ENCODE measurements around the gene CDC42BPA.
A peak's percentile ranks its signal among the peaks of the same experiment; 100 is the strongest.

Gene CDC42BPA

GRCh38 chr1:226948051-226948450 lies 370.2 kb downstream of the CDC42BPA start:
- no peak for DNase-seq (ENCODE audit: low spot score)
- no peak for TF ChIP-seq CTCF (conservative IDR thresholded peaks at IDR 0.05; ENCODE audit: low read depth)
- H3K27ac ChIP-seq: no peak overlapping the region
- ChIA-PET POLR2A (ENCODE audit: low non-redundant PET) (no interaction called here), CTCF (interaction anchor here (0.5 to 0.6 kb wide), 2 partner anchors 205 to 487 kb away, joined by 3 to 8 read pairs; no protein-coding TSS in a partner anchor)

GRCh38 chr1:226946841-226947240 lies 371.5 kb downstream of the CDC42BPA start:
- DNase-seq (ENCODE audit: low spot score): no peak
- ChIA-PET CTCF (no interaction called here), POLR2A (ENCODE audit: low non-redundant PET) (interaction anchor here (0.9 kb wide), 1 partner anchor 16 kb away, joined by 5 read pairs; no protein-coding TSS in a partner anchor)
- no peak overlapping the region for H3K27ac ChIP-seq
- no peak for TF ChIP-seq CTCF (conservative IDR thresholded peaks at IDR 0.05; ENCODE audit: low read depth)

- DNase-seq (ENCODE audit: low spot score): no peak
- CTCF ChIA-PET: no interaction called here
Observed at GRCh38 chr1:226946285-226946684, 372.0 kb downstream of the CDC42BPA start.

GRCh38 chr1:226945858-226946245 lies 372.4 kb downstream of the CDC42BPA start:
- no peak overlapping the region for H3K27ac ChIP-seq
- POLR2A ChIA-PET (ENCODE audit: low non-redundant PET): no interaction called here
- no peak for TF ChIP-seq CTCF (conservative IDR thresholded peaks at IDR 0.05; ENCODE audit: low read depth)
- DNase-seq (ENCODE audit: low spot score): no peak
- CTCF ChIA-PET: interaction anchor here (0.7 kb wide), 1 partner anchor 601 kb away, joined by 4 read pairs; no protein-coding TSS in a partner anchor

More at GRCh38 chr1:226946285-226946684, 372.0 kb downstream of the CDC42BPA start:
- POLR2A ChIA-PET (ENCODE audit: low non-redundant PET): interaction anchor here (0.9 kb wide), 1 partner anchor 15 kb away, joined by 5 read pairs; no protein-coding TSS in a partner anchor
- TF ChIP-seq CTCF (conservative IDR thresholded peaks at IDR 0.05; ENCODE audit: low read depth): no peak
- no peak overlapping the region for H3K27ac ChIP-seq

GRCh38 chr1:226945106-226945857 lies 373.0 kb downstream of the CDC42BPA start:
- POLR2A ChIA-PET (ENCODE audit: low non-redundant PET): no interaction called here
- no peak for DNase-seq (ENCODE audit: low spot score)
- H3K27ac ChIP-seq: peak overlapping the region; percentile 5; the same call in 1 of the 2 replicates
- TF ChIP-seq CTCF (conservative IDR thresholded peaks at IDR 0.05; ENCODE audit: low read depth): no peak
- CTCF ChIA-PET: interaction anchor here (0.7 kb wide), 1 partner anchor 601 kb away, joined by 4 read pairs; no protein-coding TSS in a partner anchor

GRCh38 chr1:226943927-226944326 lies 374.4 kb downstream of the CDC42BPA start:
- no peak for TF ChIP-seq CTCF (conservative IDR thresholded peaks at IDR 0.05; ENCODE audit: low read depth)
- ChIA-PET POLR2A (ENCODE audit: low non-redundant PET) (interaction anchor here (0.6 kb wide), 1 partner anchor 387 kb away, joined by 3 read pairs; no protein-coding TSS in a partner anchor), CTCF (interaction anchor here (0.6 kb wide), 1 partner anchor 596 kb away, joined by 4 read pairs; no protein-coding TSS in a partner anchor)
- H3K27ac ChIP-seq: no peak overlapping the region
- DNase-seq (ENCODE audit: low spot score): no peak
